Hematopoietic multipotent progenitor cell treated with erythropoietin and hydrocortisone succinate and interleukin-3 and kit ligand, for 8 days (in vitro differentiated cells): ENCODE measurements around the gene RAB3C.

Experiments
- DNase-seq: peaks from one replicate; pipeline ENCODE4 v3.0.0-alpha.2; 2015

RAB3C gene

DNA sequence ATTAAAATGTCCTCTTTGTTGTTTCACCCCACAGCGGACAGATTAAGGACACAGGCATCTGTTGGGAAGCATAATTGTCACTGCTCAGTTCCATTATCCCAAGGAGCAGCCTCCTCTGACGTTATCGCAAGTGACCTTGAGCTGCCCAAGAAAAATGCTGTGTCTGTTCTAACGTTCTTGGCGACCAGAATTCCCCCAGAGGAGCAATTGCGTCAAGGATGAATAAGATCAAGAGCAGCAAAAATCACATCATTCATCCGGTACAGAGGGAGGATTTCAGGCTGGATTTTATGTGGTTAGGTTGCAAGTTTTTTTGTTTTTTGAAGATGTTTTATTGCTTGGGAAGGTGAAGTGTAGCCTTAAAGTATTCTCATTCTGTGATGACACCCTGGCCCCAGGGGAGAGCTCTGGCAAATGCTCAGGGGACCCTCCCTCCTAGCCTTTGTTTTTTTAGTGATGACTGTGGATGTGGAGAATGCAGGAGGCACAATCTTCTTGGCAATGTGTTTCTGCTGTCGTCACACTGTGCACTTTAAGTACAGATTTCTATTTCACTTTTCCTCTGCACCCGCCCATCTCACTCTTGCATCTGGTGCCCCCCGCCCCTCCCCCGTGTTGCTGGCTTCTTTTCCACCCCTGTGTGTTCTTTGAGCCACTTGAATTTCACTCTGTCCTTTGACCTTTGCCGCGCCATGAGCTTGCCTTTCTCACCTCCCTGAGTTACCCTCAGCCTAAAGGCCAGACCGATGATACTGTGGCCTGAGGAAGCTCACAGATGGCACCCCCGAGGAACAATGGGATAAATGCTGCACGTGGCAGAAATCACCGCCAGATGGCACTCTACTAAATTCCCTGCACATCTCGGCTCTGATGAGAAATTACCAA lies 308.5 kb downstream of the RAB3C start:
- DNase-seq = peak; percentile 51

DNA sequence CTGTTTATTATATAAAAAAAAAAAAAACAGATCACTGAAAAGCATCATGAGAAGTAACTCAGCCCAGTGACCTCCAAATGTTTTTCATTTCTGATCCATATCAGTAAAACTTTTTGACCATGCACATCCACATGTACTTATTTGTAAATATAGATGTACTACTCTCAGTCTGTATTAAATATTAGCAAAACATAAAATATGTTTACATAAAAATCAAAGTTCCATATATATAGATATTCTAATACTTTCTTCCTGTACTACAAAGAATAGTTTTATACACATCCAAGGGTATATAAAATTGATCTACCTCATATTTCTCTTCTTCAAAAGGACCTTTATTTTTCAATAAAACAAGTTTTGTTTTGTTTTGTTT lies 309.1 kb downstream of the RAB3C start:
- DNase-seq = no peak

DNA sequence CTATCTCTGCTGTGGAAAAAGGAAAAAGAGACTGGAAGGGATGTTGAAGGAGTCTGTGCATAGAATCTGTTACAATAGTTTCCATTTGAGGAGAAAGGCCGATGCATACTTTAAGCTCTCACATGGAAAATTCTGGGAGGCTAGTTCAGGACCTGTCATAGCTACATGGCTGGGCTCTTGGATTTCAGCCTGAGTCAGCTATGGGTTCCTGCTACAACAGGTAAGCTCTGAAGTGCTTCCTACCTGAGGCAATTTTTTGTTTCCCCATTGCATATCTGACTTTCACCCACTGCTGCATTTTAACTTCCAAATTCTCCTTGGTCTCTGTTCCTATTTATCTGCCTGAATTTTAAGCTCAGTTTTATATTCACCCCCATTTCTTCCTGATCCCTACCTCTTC lies 310.7 kb downstream of the RAB3C start:
- DNase-seq = no peak

DNA sequence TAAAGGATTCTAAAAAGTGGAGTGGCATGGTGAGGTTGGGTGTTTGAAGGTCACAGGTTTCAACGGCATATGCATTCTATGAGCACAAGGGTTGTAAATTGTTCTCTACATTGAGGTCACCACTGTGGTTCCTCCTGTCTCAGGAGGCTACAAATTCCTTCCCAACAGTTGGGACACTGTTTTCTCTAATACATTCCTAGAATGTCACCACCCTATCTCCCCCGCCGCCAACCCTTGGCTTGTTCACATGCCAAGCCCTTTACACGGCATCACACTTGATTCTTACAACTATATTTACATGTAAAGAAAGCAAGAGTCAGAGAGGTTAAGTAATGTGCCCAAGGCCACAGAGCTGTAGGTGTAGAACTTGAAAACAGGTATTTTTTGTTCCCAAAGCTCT lies 315.1 kb downstream of the RAB3C start:
- no peak for DNase-seq

DNA sequence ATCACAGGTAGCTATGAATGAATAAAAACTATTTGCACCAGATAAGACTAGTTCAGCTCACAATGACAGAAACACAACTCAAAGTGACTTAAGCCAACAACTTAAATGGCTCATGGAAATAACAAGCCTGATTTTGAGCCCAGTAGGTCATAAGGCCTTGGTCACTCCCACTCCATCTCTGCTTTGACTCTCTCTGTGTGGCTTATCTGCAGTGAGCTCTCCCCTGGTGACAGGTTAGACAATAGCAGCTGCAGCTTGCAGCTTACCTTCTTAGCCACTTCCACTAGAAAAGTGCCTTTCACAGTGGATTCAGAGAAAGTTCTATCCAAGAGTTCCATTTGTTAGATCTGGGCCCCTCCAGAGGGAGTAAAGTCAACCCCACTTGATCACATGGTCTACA lies 315.7 kb downstream of the RAB3C start:
- DNase-seq = no peak

DNA sequence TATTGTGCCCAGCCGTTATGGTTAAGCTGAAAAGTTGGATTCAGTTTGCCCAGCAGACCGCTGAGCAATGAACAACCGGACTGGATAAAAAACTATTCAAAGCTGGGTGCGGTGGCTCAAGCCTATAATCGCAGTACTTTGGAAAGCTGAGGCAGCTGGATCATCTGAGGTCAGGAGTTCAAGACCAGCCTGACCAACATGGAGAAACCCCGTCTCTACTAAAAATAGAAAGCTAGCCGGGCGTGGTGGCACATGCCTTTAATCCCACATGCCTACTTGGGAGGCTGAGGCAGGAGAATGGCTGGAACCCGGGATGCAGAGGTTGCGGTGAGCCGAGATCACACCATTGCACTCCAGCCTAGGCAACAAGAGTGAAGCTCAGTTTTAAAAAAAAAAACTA lies 318.4 kb downstream of the RAB3C start:
- DNase-seq = no peak

DNA sequence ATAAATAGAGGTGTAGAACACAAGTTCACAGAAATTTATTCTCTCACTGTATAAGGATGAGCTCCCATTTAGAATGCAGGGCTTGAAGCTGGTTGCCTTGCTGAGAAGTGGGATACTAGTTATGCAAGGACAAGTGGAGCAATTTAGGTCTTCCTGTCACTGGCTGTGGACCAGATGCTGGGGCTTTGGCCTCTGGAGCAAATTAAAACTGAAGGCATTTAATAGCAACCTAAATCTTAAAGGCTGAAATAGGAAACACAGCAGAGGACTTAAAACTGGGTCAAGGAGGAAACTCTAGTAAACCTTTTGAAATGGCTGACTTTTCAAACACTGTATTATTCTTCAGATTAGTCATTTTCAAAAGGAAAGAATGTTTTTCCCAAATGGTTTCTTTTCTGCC lies 319.4 kb downstream of the RAB3C start:
- DNase-seq = no peak

DNA sequence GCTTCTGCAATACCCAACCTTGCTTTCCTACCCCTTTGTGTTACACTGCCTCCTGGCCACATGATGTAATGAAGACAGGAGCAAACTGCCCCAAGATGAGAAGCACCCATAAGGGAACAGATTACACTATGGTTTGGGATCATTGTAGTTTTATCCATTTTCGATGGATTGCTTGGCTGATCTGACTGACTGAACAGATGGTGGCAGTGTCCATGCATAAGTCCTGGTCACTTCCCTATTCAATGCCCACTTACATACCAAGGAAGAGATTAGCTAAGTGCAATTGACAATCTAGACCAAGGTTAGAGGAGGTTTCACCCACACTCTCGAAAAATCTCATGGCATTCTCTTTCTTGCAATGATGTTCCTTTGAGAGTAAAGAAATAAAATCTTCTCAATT lies 319.9 kb downstream of the RAB3C start:
- DNase-seq = no peak

DNA sequence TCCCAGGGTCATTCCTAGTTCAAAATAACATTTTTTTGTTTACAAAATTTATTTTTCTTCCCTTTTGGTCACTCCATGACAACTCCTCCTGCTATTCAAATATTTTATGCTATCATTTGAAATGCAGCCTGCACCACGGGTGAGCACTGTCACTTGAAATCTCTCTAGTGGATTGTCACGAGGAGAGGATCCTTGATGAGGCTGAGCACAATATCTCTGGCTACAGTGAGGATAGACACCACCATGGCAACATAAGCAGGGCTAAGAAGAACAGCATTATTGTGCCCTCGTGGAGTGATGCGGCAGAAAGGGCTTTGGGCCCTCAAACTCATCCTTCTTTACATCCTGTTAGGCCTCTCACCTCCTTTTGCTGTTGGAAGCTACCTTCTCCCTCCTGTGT lies 321.9 kb downstream of the RAB3C start:
- no peak for DNase-seq

DNA sequence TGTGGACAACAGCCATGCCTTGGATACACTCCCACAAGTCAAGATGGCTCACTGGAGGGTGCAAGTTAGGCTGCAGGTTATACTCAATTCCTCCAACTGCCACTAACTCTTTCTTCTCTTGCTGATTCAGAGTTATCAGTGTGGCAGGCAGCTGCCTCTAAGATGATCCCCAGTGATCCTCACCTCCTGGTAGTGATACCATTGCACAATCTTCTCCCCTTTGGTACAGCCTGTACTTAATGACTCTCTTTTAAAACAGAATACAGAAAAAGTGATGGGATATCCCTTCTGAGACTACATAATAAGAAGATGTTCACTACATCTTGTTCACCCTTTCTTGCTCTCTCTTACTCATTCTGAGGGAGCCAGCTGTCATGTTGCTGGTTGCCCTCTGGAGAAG lies 323.1 kb downstream of the RAB3C start:
- no peak for DNase-seq
